ENCODE results near the gene LCE1D. TPM values are rescaled to one million over a fixed set of nuclear protein-coding genes. Genes with fewer than 3 reads are reported as not detected.

The LCE1D gene
- polyA plus RNA-seq, 1 donor (not counting 4 experiments of a cell fraction or from before 2014, with no cell fraction given), result not detected

- no peaks in the 10 kb centered on the region for H3K36me3 ChIP-seq (ENCODE audit: control insufficient read depth in 2 of 2, extremely low read depth in 1 of 2, insufficient read depth in 2 of 2, low read length in 2 of 2)
- H3K27ac ChIP-seq (ENCODE audit: control insufficient read depth, insufficient read depth, low read length), result no peak within 1 kb of the TSS
- no peaks in the 10 kb centered on the region for H3K9me3 ChIP-seq (ENCODE audit: control insufficient read depth, low read depth, low read length)
- FAIRE-seq (peak; percentile 73), DNase-seq (ENCODE audit: low read depth, low spot score) (no peak)
- no peak within 1 kb of the TSS for H3K9ac ChIP-seq (ENCODE audit: control insufficient read depth, extremely low read depth, insufficient read depth, low read length)
- H2AFZ ChIP-seq (ENCODE audit: control insufficient read depth, low read length), result no peak within 1 kb of the TSS
- dilution Hi-C loops (cut with MboI; ENCODE audit: extremely low pct_ligation_motif_present, low sequenced_read_pairs), result no loop called here
- no peaks in the 10 kb centered on the region for H3K79me2 ChIP-seq (ENCODE audit: control insufficient read depth, insufficient read depth, low read length)
- no peaks in the 10 kb centered on the region for H4K20me1 ChIP-seq (ENCODE audit: control insufficient read depth, extremely low read depth, insufficient read depth, low read length)
- no peak within 1 kb of the TSS for H3K4me3 ChIP-seq (ENCODE audit: control insufficient read depth in 2 of 3, extremely low read depth in 1 of 3, insufficient read depth in 2 of 3, low read depth in 1 of 3, low read length in 3 of 3)
- H3K27me3 ChIP-seq (ENCODE audit: control insufficient read depth, extremely low read depth, insufficient read depth, low read length), result no peaks in the 10 kb centered on the region
- peak; percentile 35 to 50 (median 48) for TF ChIP-seq CTCF (optimal IDR thresholded peaks at IDR 0.05 in 1 of 3, IDR thresholded peaks at IDR 0.05 in 1 of 3, conservative IDR thresholded peaks at IDR 0.05 in 1 of 3; ENCODE audit: extremely low read depth in 1 of 3, insufficient read depth in 2 of 3, low read length in 3 of 3)
- TF ChIP-seq EZH2 (IDR thresholded peaks at IDR 0.05; ENCODE audit: low read length), result no peak
- no peak within 1 kb of the TSS for H3K4me2 ChIP-seq (ENCODE audit: control insufficient read depth, extremely low read depth, insufficient read depth, low read depth, low read length)
- peaks cover 4% of the 10 kb centered on the region for H3K4me1 ChIP-seq (ENCODE audit: control insufficient read depth, extremely low read depth, insufficient read depth, low read length)
- H3K9me1 ChIP-seq (ENCODE audit: control insufficient read depth, extremely low read depth, insufficient read depth, low read length), result no peaks in the 10 kb centered on the region
These were observed 21.6 kb upstream of the LCE1D start, which contains the start of gene LCE1F for GRCh38 chr1:152774875-152775274. Gene LCE1F (plus strand): TSS chr1:152775140. CDS start chr1:152776372, 1,232 bp downstream.

- no peaks in the 10 kb centered on the region for H3K79me2 ChIP-seq (ENCODE audit: control insufficient read depth, insufficient read depth, low read length)
- H4K20me1 ChIP-seq (ENCODE audit: control insufficient read depth, extremely low read depth, insufficient read depth, low read length), result no peaks in the 10 kb centered on the region
- H3K9ac ChIP-seq (ENCODE audit: control insufficient read depth, extremely low read depth, insufficient read depth, low read length), result no peak overlapping the region
- H3K4me2 ChIP-seq (ENCODE audit: control insufficient read depth, extremely low read depth, insufficient read depth, low read depth, low read length), result no peak overlapping the region
- dilution Hi-C loops (cut with MboI; ENCODE audit: extremely low pct_ligation_motif_present, low sequenced_read_pairs), result no loop called here
- no peak overlapping the region for H2AFZ ChIP-seq (ENCODE audit: control insufficient read depth, low read length)
- H3K4me1 ChIP-seq (ENCODE audit: control insufficient read depth, extremely low read depth, insufficient read depth, low read length), result peaks cover 4% of the 10 kb centered on the region
- DNase-seq (ENCODE audit: low read depth, low spot score), result no peak
- H3K27ac ChIP-seq (ENCODE audit: control insufficient read depth, insufficient read depth, low read length), result no peak overlapping the region
- FAIRE-seq, result no peak
- no peak overlapping the region for H3K4me3 ChIP-seq (ENCODE audit: control insufficient read depth in 2 of 3, extremely low read depth in 1 of 3, insufficient read depth in 2 of 3, low read depth in 1 of 3, low read length in 3 of 3)
- no peaks in the 10 kb centered on the region for H3K9me1 ChIP-seq (ENCODE audit: control insufficient read depth, extremely low read depth, insufficient read depth, low read length)
- no peaks in the 10 kb centered on the region for H3K9me3 ChIP-seq (ENCODE audit: control insufficient read depth, low read depth, low read length)
- no peaks in the 10 kb centered on the region for H3K27me3 ChIP-seq (ENCODE audit: control insufficient read depth, extremely low read depth, insufficient read depth, low read length)
- no peaks in the 10 kb centered on the region for H3K36me3 ChIP-seq (ENCODE audit: control insufficient read depth in 2 of 2, extremely low read depth in 1 of 2, insufficient read depth in 2 of 2, low read length in 2 of 2)
- no peak for TF ChIP-seq EZH2 (IDR thresholded peaks at IDR 0.05; ENCODE audit: low read length)
- no peak for TF ChIP-seq CTCF (optimal IDR thresholded peaks at IDR 0.05 in 1 of 3, IDR thresholded peaks at IDR 0.05 in 1 of 3, conservative IDR thresholded peaks at IDR 0.05 in 1 of 3; ENCODE audit: extremely low read depth in 1 of 3, insufficient read depth in 2 of 3, low read length in 3 of 3)
These were observed 20.2 kb upstream of the LCE1D start for GRCh38 chr1:152776361-152776760.

Measured in keratinocyte (primary cell).